ENCODE results near the gene CADM1.
A peak's percentile ranks its signal among the peaks of the same experiment; 100 is the strongest.

CADM1 gene

GRCh38 chr11:115161876-115162275 is 342.3 kb downstream of the CADM1 start:
- H3K27ac Mint-ChIP-seq, result no peak overlapping the region
- ATAC-seq (replicated peaks) (no peak), DNase-seq (no peak)
- H3K36me3 Mint-ChIP-seq (ENCODE audit: insufficient read depth), result no peaks in the 10 kb centered on the region
- no peak overlapping the region for H3K4me3 Mint-ChIP-seq
- no peaks in the 10 kb centered on the region for H3K4me1 Mint-ChIP-seq (ENCODE audit: low read depth in 2 of 2)
- H3K27me3 Mint-ChIP-seq, result peaks cover 12 to 64% of the 10 kb centered on the region in 2 donors
- H3K9me3 Mint-ChIP-seq, result no peaks in the 10 kb centered on the region

DNA sequence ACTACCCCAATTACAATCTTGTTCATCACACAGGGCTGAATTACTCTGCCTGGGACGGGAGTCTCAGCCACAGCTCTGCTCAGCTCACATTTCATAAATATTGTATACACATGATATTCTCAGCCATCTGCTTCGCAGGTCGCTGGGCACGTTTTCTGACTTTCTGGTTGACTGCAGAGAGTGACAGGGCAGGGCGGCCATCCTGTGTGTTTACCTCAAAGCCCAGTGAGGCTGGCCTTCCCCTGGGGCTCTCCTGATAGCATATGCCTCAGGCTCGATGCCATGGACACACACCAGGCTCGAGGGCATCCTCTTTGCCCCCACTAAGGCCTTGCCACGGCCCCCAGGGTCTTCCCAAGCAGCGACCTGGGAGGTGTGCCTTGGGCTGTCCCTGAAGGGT is 345.0 kb downstream of the CADM1 start:
- ATAC-seq (replicated peaks) (no peak), DNase-seq (no peak)
- Mint-ChIP-seq H3K9me3 (no peaks in the 10 kb centered on the region), H3K27me3 (peaks cover 12 to 42% of the 10 kb centered on the region in 2 donors), H3K4me1 (ENCODE audit: low read depth in 2 of 2) (no peaks in the 10 kb centered on the region), H3K27ac (no peak overlapping the region), H3K36me3 (ENCODE audit: insufficient read depth) (no peaks in the 10 kb centered on the region), H3K4me3 (no peak overlapping the region)

DNA sequence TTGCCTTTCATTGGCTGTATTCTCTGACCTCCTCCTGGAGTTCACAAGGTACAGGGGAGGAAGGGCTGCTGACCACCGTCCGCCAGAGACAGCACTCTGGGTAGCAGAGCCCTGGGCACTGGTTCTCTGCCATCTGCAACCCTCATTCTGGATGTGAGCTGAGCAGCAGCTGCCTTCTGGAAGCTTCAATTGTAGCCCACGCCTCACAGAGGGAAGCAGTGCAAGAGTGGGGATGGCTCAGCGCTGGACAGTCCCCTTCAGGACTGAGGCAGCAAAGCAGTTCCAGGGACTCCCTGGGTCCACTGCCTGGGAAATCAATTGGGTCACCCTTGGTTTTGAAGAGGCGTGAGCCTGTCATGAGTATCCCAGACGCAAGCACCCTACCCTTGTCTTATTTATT is 346.2 kb downstream of the CADM1 start:
- H3K4me3 Mint-ChIP-seq, result no peak overlapping the region
- H3K36me3 Mint-ChIP-seq (ENCODE audit: insufficient read depth), result no peaks in the 10 kb centered on the region
- DNase-seq (no peak), ATAC-seq (replicated peaks) (no peak)
- H3K27ac Mint-ChIP-seq, result no peak overlapping the region
- peaks cover 8 to 30% of the 10 kb centered on the region in 2 donors for H3K27me3 Mint-ChIP-seq
- H3K4me1 Mint-ChIP-seq (ENCODE audit: low read depth in 2 of 2), result no peaks in the 10 kb centered on the region
- H3K9me3 Mint-ChIP-seq, result no peaks in the 10 kb centered on the region

- Mint-ChIP-seq H3K36me3 (ENCODE audit: insufficient read depth) (no peaks in the 10 kb centered on the region), H3K27ac (peak overlapping the region in 1 of 2 donors; percentile 12), H3K4me3 (no peak overlapping the region), H3K27me3 (peaks cover 2 to 22% of the 10 kb centered on the region in 2 donors), H3K4me1 (ENCODE audit: low read depth in 2 of 2) (no peaks in the 10 kb centered on the region), H3K9me3 (no peaks in the 10 kb centered on the region)
- DNase-seq, result no peak
- no peak for ATAC-seq (replicated peaks)
These were observed 347.0 kb downstream of the CADM1 start for GRCh38 chr11:115157247-115157646.

DNA sequence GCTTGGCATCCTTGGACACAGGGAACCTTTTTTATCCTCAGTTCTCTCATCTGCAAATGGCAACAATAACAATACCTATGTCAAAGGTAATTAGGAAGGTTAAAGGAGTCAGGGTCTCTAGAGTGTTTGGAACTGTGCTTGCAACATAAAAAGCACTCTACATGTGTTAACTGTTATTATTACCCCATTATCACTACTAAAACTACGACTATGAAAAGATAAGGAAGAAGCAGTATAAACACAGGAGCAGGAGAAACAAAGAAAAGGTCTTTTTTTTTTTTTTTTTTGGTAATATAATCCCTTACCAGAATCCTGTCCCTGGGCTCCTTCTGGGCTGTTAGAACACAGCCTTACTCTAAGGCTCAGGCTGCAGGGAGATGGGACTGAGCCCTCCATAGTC is 348.2 kb downstream of the CADM1 start:
- Mint-ChIP-seq H3K36me3 (ENCODE audit: insufficient read depth) (no peaks in the 10 kb centered on the region), H3K4me1 (ENCODE audit: low read depth in 2 of 2) (no peaks in the 10 kb centered on the region), H3K4me3 (no peak overlapping the region), H3K27ac (peak overlapping the region in 1 of 2 donors; percentile 36), H3K27me3 (peaks cover 0 to 10% of the 10 kb centered on the region in 2 donors), H3K9me3 (no peaks in the 10 kb centered on the region)
- no peak for DNase-seq
- no peak for ATAC-seq (replicated peaks)

- peaks cover 0 to 3% of the 10 kb centered on the region in 2 donors for H3K27me3 Mint-ChIP-seq
- no peaks in the 10 kb centered on the region for H3K4me1 Mint-ChIP-seq (ENCODE audit: low read depth in 2 of 2)
- H3K27ac Mint-ChIP-seq, result no peak overlapping the region
- ATAC-seq (replicated peaks) (no peak), DNase-seq (no peak)
- no peaks in the 10 kb centered on the region for H3K9me3 Mint-ChIP-seq
- H3K4me3 Mint-ChIP-seq, result no peak overlapping the region
- H3K36me3 Mint-ChIP-seq (ENCODE audit: insufficient read depth), result no peaks in the 10 kb centered on the region
These were observed 348.9 kb downstream of the CADM1 start for GRCh38 chr11:115155320-115155719.

DNA sequence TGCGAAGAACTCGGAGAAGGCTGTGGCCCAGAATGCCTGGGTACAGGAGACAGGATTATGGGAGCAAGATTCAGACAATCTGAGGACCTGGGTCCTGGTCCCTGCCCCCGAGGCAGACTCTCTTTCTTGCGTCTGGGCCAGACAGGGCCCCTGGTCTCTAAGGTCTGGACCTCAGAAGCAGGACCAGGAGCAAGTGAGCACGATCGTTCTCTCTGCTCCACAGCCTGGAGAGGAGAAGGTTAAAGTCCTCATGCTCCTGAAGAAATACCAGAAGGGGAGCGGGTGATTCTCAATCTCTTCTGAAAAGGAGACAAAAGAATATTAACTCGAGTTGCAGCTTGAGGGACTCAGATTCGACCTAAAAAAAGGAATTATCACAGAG is 349.9 kb downstream of the CADM1 start:
- no peaks in the 10 kb centered on the region for H3K27me3 Mint-ChIP-seq
- no peaks in the 10 kb centered on the region for H3K4me1 Mint-ChIP-seq (ENCODE audit: low read depth in 2 of 2)
- DNase-seq (no peak), ATAC-seq (replicated peaks) (no peak)
- no peak overlapping the region for H3K27ac Mint-ChIP-seq
- no peaks in the 10 kb centered on the region for H3K9me3 Mint-ChIP-seq
- H3K36me3 Mint-ChIP-seq (ENCODE audit: insufficient read depth), result no peaks in the 10 kb centered on the region
- H3K4me3 Mint-ChIP-seq, result no peak overlapping the region

GRCh38 chr11:115153731-115154354 is 350.4 kb downstream of the CADM1 start:
- no peak overlapping the region for H3K4me3 Mint-ChIP-seq

GRCh38 chr11:115153135-115153534 is 351.1 kb downstream of the CADM1 start:
- Mint-ChIP-seq H3K4me3 (no peak overlapping the region), H3K9me3 (no peaks in the 10 kb centered on the region), H3K4me1 (ENCODE audit: low read depth in 2 of 2) (no peaks in the 10 kb centered on the region), H3K36me3 (ENCODE audit: insufficient read depth) (no peaks in the 10 kb centered on the region), H3K27me3 (no peaks in the 10 kb centered on the region), H3K27ac (no peak overlapping the region)
- ATAC-seq (replicated peaks), result no peak
- DNase-seq, result no peak

More at GRCh38 chr11:115153731-115154354, 350.4 kb downstream of the CADM1 start:
- no peaks in the 10 kb centered on the region for H3K4me1 Mint-ChIP-seq (ENCODE audit: low read depth in 2 of 2)
- H3K9me3 Mint-ChIP-seq, result no peaks in the 10 kb centered on the region
- no peaks in the 10 kb centered on the region for H3K27me3 Mint-ChIP-seq
- DNase-seq (no peak), ATAC-seq (replicated peaks) (no peak)
- no peak overlapping the region for H3K27ac Mint-ChIP-seq
- no peaks in the 10 kb centered on the region for H3K36me3 Mint-ChIP-seq (ENCODE audit: insufficient read depth)

DNA sequence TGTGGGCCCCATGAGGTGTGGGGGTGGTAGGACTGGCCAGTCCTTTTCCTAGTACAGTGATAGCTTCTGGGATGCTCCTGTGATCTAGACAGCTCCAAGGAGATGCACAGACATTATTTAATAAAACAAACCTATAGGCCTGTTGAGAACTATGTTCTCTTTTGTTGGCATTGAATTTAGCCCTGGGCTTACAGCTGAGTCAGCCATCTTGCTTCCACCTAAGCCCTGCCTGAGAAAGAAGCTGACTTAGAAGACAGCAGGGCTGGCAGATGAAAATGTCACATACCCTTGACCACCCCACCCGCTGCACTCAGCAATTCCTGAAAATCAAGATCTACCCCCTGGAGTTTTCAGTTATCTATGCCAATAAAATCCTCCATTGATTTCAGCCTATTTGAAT is 353.2 kb downstream of the CADM1 start:
- H3K4me1 Mint-ChIP-seq (ENCODE audit: low read depth in 2 of 2), result peaks cover 0 to 8% of the 10 kb centered on the region in 2 donors
- H3K27me3 Mint-ChIP-seq, result no peaks in the 10 kb centered on the region
- H3K36me3 Mint-ChIP-seq (ENCODE audit: insufficient read depth), result no peaks in the 10 kb centered on the region
- H3K4me3 Mint-ChIP-seq, result no peak overlapping the region
- H3K9me3 Mint-ChIP-seq, result peaks cover 4 to 11% of the 10 kb centered on the region in 2 donors
- no peak for DNase-seq
- H3K27ac Mint-ChIP-seq, result peak overlapping the region in 1 of 2 donors; percentile 47
- ATAC-seq (replicated peaks), result no peak

- Mint-ChIP-seq H3K4me3 (no peak overlapping the region), H3K9me3 (peaks cover 4 to 11% of the 10 kb centered on the region in 2 donors), H3K27me3 (peaks cover 0 to 19% of the 10 kb centered on the region in 2 donors), H3K4me1 (ENCODE audit: low read depth in 2 of 2) (peaks cover 0 to 8% of the 10 kb centered on the region in 2 donors), H3K36me3 (ENCODE audit: insufficient read depth) (no peaks in the 10 kb centered on the region), H3K27ac (peak overlapping the region; percentile 9 to 89)
- ATAC-seq (replicated peaks), result peak; percentile 17
- no peak for DNase-seq
These were observed 355.5 kb downstream of the CADM1 start for GRCh38 chr11:115148691-115149090.

- H3K36me3 Mint-ChIP-seq (ENCODE audit: insufficient read depth), result no peaks in the 10 kb centered on the region
- DNase-seq, result no peak
- H3K4me3 Mint-ChIP-seq, result no peak overlapping the region
- no peak for ATAC-seq (replicated peaks)
- H3K27ac Mint-ChIP-seq, result peak overlapping the region; percentile 9 to 89
- peaks cover 4 to 11% of the 10 kb centered on the region in 2 donors for H3K9me3 Mint-ChIP-seq
- peaks cover 0 to 23% of the 10 kb centered on the region in 2 donors for H3K27me3 Mint-ChIP-seq
- H3K4me1 Mint-ChIP-seq (ENCODE audit: low read depth in 2 of 2), result peaks cover 0 to 8% of the 10 kb centered on the region in 2 donors
These were observed 356.1 kb downstream of the CADM1 start for GRCh38 chr11:115148101-115148500.

DNA sequence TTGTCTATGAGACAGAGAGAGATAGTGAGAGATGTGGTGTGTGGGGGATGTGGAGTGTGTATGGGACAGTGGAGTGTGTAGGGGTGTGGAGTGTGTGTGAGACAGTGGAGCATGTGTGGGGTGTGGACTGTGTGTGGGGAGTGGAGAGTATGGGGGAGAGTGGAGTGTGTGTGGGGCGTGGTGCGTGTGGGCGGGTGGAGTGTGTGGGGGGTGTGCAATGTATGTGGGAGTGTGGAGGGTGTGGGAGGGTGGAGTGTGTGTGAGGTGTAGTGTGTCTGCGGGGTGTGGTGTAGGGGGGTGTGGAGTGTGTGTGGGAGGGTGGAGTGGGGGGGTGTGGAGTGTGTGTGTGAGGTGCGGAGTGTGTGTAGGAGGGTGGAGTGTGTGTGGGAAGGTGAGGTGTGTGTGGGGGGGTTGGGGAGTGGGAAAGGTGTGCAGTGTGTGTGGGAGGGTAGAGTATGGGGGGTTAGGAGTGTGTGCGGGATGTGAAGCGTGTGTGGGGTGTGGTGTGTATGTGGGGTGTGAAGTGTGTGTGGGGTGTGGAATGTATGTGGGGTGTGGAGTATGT is 356.9 kb downstream of the CADM1 start:
- H3K27ac Mint-ChIP-seq, result peak overlapping the region in 1 of 2 donors; percentile 2
- ATAC-seq (replicated peaks), result no peak

GRCh38 chr11:115146425-115146824 is 357.8 kb downstream of the CADM1 start:
- no peaks in the 10 kb centered on the region for H3K36me3 Mint-ChIP-seq (ENCODE audit: insufficient read depth)
- H3K9me3 Mint-ChIP-seq, result peaks cover 4 to 11% of the 10 kb centered on the region in 2 donors
- peak overlapping the region in 1 of 2 donors; percentile 2 for H3K27ac Mint-ChIP-seq
- no peak for DNase-seq
- no peak for ATAC-seq (replicated peaks)
- peaks cover 0 to 8% of the 10 kb centered on the region in 2 donors for H3K4me1 Mint-ChIP-seq (ENCODE audit: low read depth in 2 of 2)
- peaks cover 0 to 27% of the 10 kb centered on the region in 2 donors for H3K27me3 Mint-ChIP-seq
- no peak overlapping the region for H3K4me3 Mint-ChIP-seq

More for the DNA sequence above, 356.9 kb downstream of the CADM1 start:
- Mint-ChIP-seq H3K4me1 (ENCODE audit: low read depth in 2 of 2) (peaks cover 0 to 8% of the 10 kb centered on the region in 2 donors), H3K9me3 (peaks cover 4 to 11% of the 10 kb centered on the region in 2 donors), H3K36me3 (ENCODE audit: insufficient read depth) (no peaks in the 10 kb centered on the region), H3K27me3 (peaks cover 0 to 23% of the 10 kb centered on the region in 2 donors), H3K4me3 (no peak overlapping the region)
- DNase-seq, result no peak

Measured in effector memory CD8-positive, alpha-beta T cell (primary cell).